Endothelial cell of umbilical vein (primary cell): ENCODE results near the gene ZKSCAN4. TPM values are rescaled to one million over a fixed set of nuclear protein-coding genes. Genes with fewer than 3 reads are reported as not detected.

Experiments
- BruUV-seq: library from RNA; stranded (reverse); fragments of 400-500 nt; replicated peaks from 2 replicates; lab custom pipeline; 2021; lab: Mats Ljungman, UMichigan
- CTCF ChIA-PET: fragments of 300-600, 350-600 bp; sonication (Branson Sonifier 250); formaldehyde crosslinking; loops from one replicate; lab custom pipeline; 2021; ENCODE audit warnings: antibody characterized with exemption, inconsistent platforms; lab: Charles Lee
- POLR2A ChIA-PET: fragments of 300-600, 350-600 bp; sonication (Branson Sonifier 250); formaldehyde crosslinking; loops from one replicate; lab custom pipeline; 2021; ENCODE audit warnings: antibody characterized with exemption, inconsistent platforms; lab: Charles Lee
- DNase-seq: peaks from one replicate; pipeline ENCODE4 v3.0.0-alpha.2; 2011; ENCODE audit warnings: low read depth, low spot score
- FAIRE-seq: peaks from 2 replicates; lab custom pipeline; 2011; peaks lifted over from hg19 to GRCh38; lab: Jason Lieb, UNC
- H2AFZ ChIP-seq: 2 replicates; pipeline ENCODE4 v1.6.0; 2012; ENCODE audit warnings: low read depth, low read length, control low read depth, inconsistent platforms
- H3K27ac ChIP-seq: 2 replicates; pipeline ENCODE4 v1.5.1; 2011; ENCODE audit warnings: low read depth, mild to moderate bottlenecking, control low read depth, low read length, moderate library complexity; ENCODE audit not compliant: insufficient read depth
- H3K27me3 ChIP-seq, 2 experiments: 2 replicates each; pipeline versions ENCODE4 v1.6.0 to v1.6.1; 2011; ENCODE audit warnings: low read length in 2 of 2, mixed read lengths in 1 of 2; ENCODE audit not compliant: control insufficient read depth in 2 of 2, insufficient read depth in 2 of 2
- H3K36me3 ChIP-seq, 2 experiments: 2 replicates in 1 of 2; 3 replicates in 1 of 2; pipeline ENCODE4 v1.5.1; 2011; ENCODE audit warnings: low read length in 2 of 2, mild to moderate bottlenecking in 1 of 2, moderate library complexity in 1 of 2; ENCODE audit not compliant: control insufficient read depth in 2 of 2, insufficient read depth in 2 of 2; ENCODE audit errors: extremely low read depth in 1 of 2
- H3K4me1 ChIP-seq: 3 replicates; pipeline ENCODE4 v1.5.1; 2011; ENCODE audit warnings: mild to moderate bottlenecking, low read length; ENCODE audit not compliant: control insufficient read depth, insufficient read depth; ENCODE audit errors: extremely low read depth
- H3K4me2 ChIP-seq: 2 replicates; pipeline ENCODE4 v1.6.1; 2011; ENCODE audit warnings: low read length, control low read depth, mixed read lengths; ENCODE audit not compliant: insufficient read depth
- H3K4me3 ChIP-seq, 3 experiments: fragments of 200-600 bp in 1 of 3; sonication (generic), shearing (Covaris generic) in 1 of 3; replicated peaks in 1 of 3; 2 replicates each; pipeline ENCODE4 v1.5.1; 2011 to 2016; ENCODE audit warnings: control low read depth in 3 of 3, low read length in 3 of 3, mild to moderate bottlenecking in 2 of 3, inconsistent platforms in 1 of 3, low read depth in 1 of 3, moderate library complexity in 1 of 3; ENCODE audit not compliant: insufficient read depth in 1 of 3
- H3K79me2 ChIP-seq: 2 replicates; pipeline ENCODE4 v1.6.0; 2012; ENCODE audit warnings: low read length, inconsistent platforms; ENCODE audit not compliant: control insufficient read depth, insufficient read depth
- H3K9ac ChIP-seq: replicated peaks from 2 replicates; pipeline ENCODE3; 2011; ENCODE audit warnings: low read length, control low read depth; ENCODE audit not compliant: insufficient read depth; ENCODE audit errors: extremely low read depth
- H3K9me1 ChIP-seq: replicated peaks from 3 replicates; pipeline ENCODE4 v1.6.0; 2011; ENCODE audit warnings: mild to moderate bottlenecking, low read length; ENCODE audit not compliant: control insufficient read depth, insufficient read depth; ENCODE audit errors: extremely low read depth
- H3K9me3 ChIP-seq: replicated peaks from 2 replicates; pipeline ENCODE4 v1.5.1; 2012; ENCODE audit warnings: low read length, inconsistent platforms; ENCODE audit not compliant: control insufficient read depth, insufficient read depth
- H4K20me1 ChIP-seq: replicated peaks from 2 replicates; pipeline ENCODE3; 2011; ENCODE audit warnings: mild to moderate bottlenecking, low read length; ENCODE audit not compliant: control insufficient read depth, insufficient read depth; ENCODE audit errors: extremely low read depth
- CTCF ChIP-seq, 2 donors: IDR thresholded peaks; 1 replicate in 1 of 2; 2 replicates in 1 of 2; pipeline ENCODE4 v1.5.1; 2011; ENCODE audit warnings: low read length in 2 of 2, mild to moderate bottlenecking in 2 of 2, moderate library complexity in 2 of 2, control low read depth in 1 of 2, inconsistent platforms in 1 of 2, low read depth in 1 of 2; ENCODE audit not compliant: insufficient read depth in 1 of 2; ENCODE audit errors: extremely low read depth in 1 of 2
- EZH2 ChIP-seq: IDR thresholded peaks from 2 replicates; pipeline ENCODE4 v1.6.1; 2012; ENCODE audit warnings: borderline replicate concordance, low read depth, mild to moderate bottlenecking, moderate library complexity, low read length, inconsistent platforms; ENCODE audit not compliant: severe bottlenecking
- FOS ChIP-seq: IDR thresholded peaks from 2 replicates; pipeline ENCODE4 v1.6.1; 2011; ENCODE audit warnings: mild to moderate bottlenecking, low read length, moderate library complexity, borderline replicate concordance; ENCODE audit not compliant: insufficient read depth
- GATA2 ChIP-seq: IDR thresholded peaks from 2 replicates; pipeline ENCODE4 v1.7.0; 2011; ENCODE audit warnings: low read depth, mild to moderate bottlenecking, moderate library complexity, mixed read lengths, low read length; ENCODE audit not compliant: insufficient read length, insufficient read depth
- JUN ChIP-seq: IDR thresholded peaks from 2 replicates; pipeline ENCODE4 v1.6.1; 2011; ENCODE audit warnings: borderline replicate concordance, low read depth; ENCODE audit not compliant: insufficient read length, insufficient read depth
- MAX ChIP-seq: IDR thresholded peaks from 2 replicates; pipeline ENCODE4 v1.6.1; 2011; ENCODE audit not compliant: insufficient read depth, insufficient read length
- MYC ChIP-seq: IDR thresholded peaks from one replicate; pipeline ENCODE4 v1.6.1; 2011; ENCODE audit warnings: mild to moderate bottlenecking, low read depth, low read length
- POLR2A ChIP-seq: IDR thresholded peaks from 2 replicates; pipeline ENCODE4 v1.6.1; 2012; ENCODE audit warnings: low read depth, mild to moderate bottlenecking, control low read depth, low read length
- POLR2AphosphoS5 ChIP-seq: IDR thresholded peaks from 2 replicates; pipeline ENCODE4 v1.6.1; 2012; ENCODE audit warnings: low read depth, mild to moderate bottlenecking, control low read depth, low read length, moderate library complexity; ENCODE audit not compliant: insufficient read depth
- dilution Hi-C: fragments of 300-500 bp; cut with MboI; formaldehyde crosslinking; loops from one replicate; pipeline ENCODE4 v1.15.0; 2019; ENCODE audit warnings: low sequenced_read_pairs; ENCODE audit not compliant: extremely low pct_ligation_motif_present
- intact Hi-C: fragments of 100-400 bp; cut with micrococcal nuclease; formaldehyde crosslinking; loops from one replicate; pipeline ENCODE4 v1.10.0; 2022
- polyA plus RNA-seq, 4 experiments: library from polyadenylated mRNA; depleted of rRNA in 3 of 4; stranded (reverse) in 3 of 4; unstranded in 1 of 4; fragments of >200 nt; gene quantifications; 2 replicates each; pipeline versions ENCODE4 v1.2.1 to v1.2.3, GENCODE V29; 2011 to 2012; ENCODE audit warnings: missing spikeins in 1 of 4
- total RNA-seq: library from RNA; stranded (reverse); gene quantifications from 2 replicates; pipeline ENCODE4 v1.2.3, GENCODE V29; 2021

ZKSCAN4 gene
- total and polyA plus RNA-seq, 2 donors (not counting 3 experiments of a cell fraction or from before 2014, with no cell fraction given): 1.3 to 3.6 TPM

GRCh38 chr6:28258877-28259777, 7.1 kb upstream of the ZKSCAN4 start, which contains the start of gene NKAPL:
NKAPL (plus strand) TSS chr6:28259297; CDS start chr6:28259372, 75 bp downstream.
- Histone ChIP-seq H3K9ac (no peak within 1 kb of the TSS), H3K36me3 (no peaks in the 10 kb centered on the region), H4K20me1 (no peaks in the 10 kb centered on the region), H2AFZ (peak within 1 kb of the TSS; percentile 95), H3K4me2 (peak within 1 kb of the TSS; percentile 69), H3K79me2 (no peaks in the 10 kb centered on the region), H3K9me1 (no peaks in the 10 kb centered on the region), H3K9me3 (no peaks in the 10 kb centered on the region), H3K27me3 (peaks cover 3 to 8% of the 10 kb centered on the region in 2 experiments), H3K27ac (no peak within 1 kb of the TSS), H3K4me1 (peaks cover 4% of the 10 kb centered on the region), H3K4me3 (peak within 1 kb of the TSS in 2 of 3 experiments; percentile 23 to 42)
- FAIRE-seq (peak; percentile 47), DNase-seq (peak; percentile 46)
- peak; percentile 15 for TF ChIP-seq POLR2A
- no peak for TF ChIP-seq POLR2AphosphoS5
- CTCF ChIA-PET: interaction anchor here (1.8 kb wide), 1 partner anchor 97 kb away, joined by 7 read pairs; no protein-coding TSS in a partner anchor
- POLR2A ChIA-PET: no interaction called here
- intact Hi-C loops (no loop called here), dilution Hi-C loops (no loop called here)
- BruUV-seq: TSS peak; percentile 82

GRCh38 chr6:28257042-28257441, 5.0 kb upstream of the ZKSCAN4 start:
- no peak overlapping the region for H3K4me2 ChIP-seq
- peaks cover 10% of the 10 kb centered on the region for H3K4me1 ChIP-seq
- H3K9ac ChIP-seq: no peak overlapping the region
- TF ChIP-seq FOS (no peak), CTCF (IDR thresholded peaks at IDR 0.05; ENCODE audit: extremely low read depth in 1 of 2, insufficient read depth in 1 of 2, low read depth in 1 of 2, low read length in 2 of 2) (no peak), MYC (no peak), EZH2 (no peak), MAX (no peak), GATA2 (no peak), JUN (no peak)
- no peak overlapping the region for H3K4me3 ChIP-seq
- CTCF ChIA-PET: no interaction called here
- H3K9me3 ChIP-seq: no peaks in the 10 kb centered on the region
- DNase-seq (no peak), FAIRE-seq (no peak)
- H3K9me1 ChIP-seq: no peaks in the 10 kb centered on the region
- no peak overlapping the region for H3K27ac ChIP-seq
- no TSS peak for BruUV-seq
- H2AFZ ChIP-seq: no peak overlapping the region
- H3K36me3 ChIP-seq: no peaks in the 10 kb centered on the region
- POLR2A ChIA-PET: no interaction called here
- H3K27me3 ChIP-seq: peaks cover 3 to 8% of the 10 kb centered on the region in 2 experiments
- no peaks in the 10 kb centered on the region for H3K79me2 ChIP-seq
- H4K20me1 ChIP-seq: no peaks in the 10 kb centered on the region
- dilution Hi-C loops (no loop called here), intact Hi-C loops (no loop called here)
